ENCODE results near the gene CFAP70.

GRCh38 chr10:73219384-73219783 is 139.3 kb downstream of the CFAP70 start:
- TF ChIP-seq POLR2A (IDR thresholded peaks at IDR 0.05) (no peak), CTCF (IDR thresholded peaks at IDR 0.05) (no peak), EP300 (IDR thresholded peaks at IDR 0.05) (no peak), POLR2AphosphoS5 (IDR thresholded peaks at IDR 0.05) (no peak)

Data from gastroesophageal sphincter (tissue), 3 donors.